K562 (cell line): ENCODE results near the gene GNAI2. TPM values are rescaled to one million over a fixed set of nuclear protein-coding genes. Genes with fewer than 3 reads are reported as not detected.

Experiments
- CREB3L1 ChIP-seq: fragments of 450-650 bp; IDR thresholded peaks from 2 replicates; pipeline ENCODE4 v1.6.1; 2014; ENCODE audit warnings: low read depth, mild to moderate bottlenecking, moderate library complexity, borderline replicate concordance
- DDX20 ChIP-seq: fragments of 450-650 bp; IDR thresholded peaks from 2 replicates; pipeline ENCODE4 v1.6.1; 2016; ENCODE audit warnings: missing genetic modification characterization, low read depth, mild to moderate bottlenecking, missing compliant biosample characterization, moderate library complexity
- PCBP1 ChIP-seq: fragments of 200-400 bp; formaldehyde crosslinking; IDR thresholded peaks from 2 replicates; pipeline ENCODE4 v1.6.1; 2018; ENCODE audit warnings: mild to moderate bottlenecking, low read depth, low read length; ENCODE audit not compliant: poor library complexity, severe bottlenecking
- POLR2AphosphoS5 ChIP-seq: IDR thresholded peaks from 2 replicates; pipeline ENCODE4 v1.6.1; 2011; ENCODE audit warnings: mild to moderate bottlenecking, low read depth, low read length, moderate library complexity; ENCODE audit not compliant: control insufficient read depth, insufficient read depth
- POLR3A ChIP-seq: IDR thresholded peaks from 2 replicates; pipeline ENCODE4 v1.6.1; 2011; ENCODE audit warnings: borderline replicate concordance, mild to moderate bottlenecking, moderate library complexity; ENCODE audit not compliant: insufficient read length, insufficient read depth; ENCODE audit errors: extremely low read depth
- PRMT5 ChIP-seq: sonication (generic); formaldehyde crosslinking; IDR thresholded peaks from 2 replicates; pipeline ENCODE4 v1.5.0; 2020; ENCODE audit warnings: missing genetic modification reagents
- RFX5 ChIP-seq: IDR thresholded peaks from 2 replicates; pipeline ENCODE4 v1.6.1; 2011; ENCODE audit warnings: low read depth, mild to moderate bottlenecking, improper control_type of control experiment, low read length
- SMARCB1 ChIP-seq: IDR thresholded peaks from 2 replicates; pipeline ENCODE4 v1.6.1; 2011; ENCODE audit warnings: improper control_type of control experiment, low read depth; ENCODE audit not compliant: insufficient read length
- STAG1 ChIP-seq: sonication (generic); formaldehyde crosslinking; IDR thresholded peaks from 2 replicates; pipeline ENCODE4 v1.5.0; 2020; ENCODE audit warnings: missing genetic modification reagents, borderline replicate concordance
- TCFL5 ChIP-seq: fragments of 250-450 bp; sonication (Bioruptor Pico); conservative IDR thresholded peaks from 2 replicates; pipeline ENCODE4 v1.6.1; 2021; ENCODE audit warnings: mild to moderate bottlenecking, moderate library complexity, matching md5 sums
- U2AF2 ChIP-seq: fragments of 200-400 bp; formaldehyde crosslinking; optimal IDR thresholded peaks from 2 replicates; pipeline ENCODE3; 2017; ENCODE audit warnings: low read depth, mild to moderate bottlenecking, low read length
- WHSC1 ChIP-seq: IDR thresholded peaks from one replicate; pipeline ENCODE4 v1.6.1; 2012; ENCODE audit warnings: low read length, control low read depth, inconsistent platforms
- YBX1 ChIP-seq: fragments of 450-650 bp; IDR thresholded peaks from 2 replicates; pipeline ENCODE4 v1.7.1; 2016; ENCODE audit warnings: mild to moderate bottlenecking
- ZFX ChIP-seq: sonication (generic); formaldehyde crosslinking; IDR thresholded peaks from 2 replicates; pipeline ENCODE4 v1.8.0; 2022; ENCODE audit warnings: mild to moderate bottlenecking, missing genetic modification reagents, moderate library complexity
- ZNF197 ChIP-seq: fragments of 200-800 bp; sonication (Bioruptor generic); IDR thresholded peaks from 2 replicates; pipeline ENCODE4 v1.6.1; 2016; ENCODE audit warnings: low read depth, missing genetic modification characterization, missing compliant biosample characterization
- ZNF583 ChIP-seq: fragments of 250-450 bp; sonication (Bioruptor Pico); IDR thresholded peaks from 2 replicates; pipeline ENCODE4 v1.4.0; 2020
- polyA plus RNA-seq, 8 experiments: library from polyadenylated mRNA; depleted of rRNA in 4 of 8; stranded (reverse) in 5 of 8; unstranded in 3 of 8; fragments of >200 nt; fragmentation: Nextera tagmentation in 2 of 8; fragmentation: Illumina TruSeq in 1 of 8; extraction: Ambion mirVana in 2 of 8; extraction: Trizol in 1 of 8; gene quantifications; 2 replicates each; pipeline versions ENCODE4 v1.2.1 to v1.2.3, GENCODE V29; 2011 to 2014; ENCODE audit warnings: inconsistent platforms in 1 of 8, missing spikeins in 1 of 8
- total RNA-seq, 7 experiments: library from RNA; depleted of rRNA in 6 of 7; stranded (reverse); fragments of >200 nt in 6 of 7; fragmentation: Illumina TruSeq in 2 of 7; extraction: Trizol in 2 of 7; gene quantifications; 2 replicates each; pipeline versions ENCODE4 v1.2.1 to v1.2.3, GENCODE V29; 2011 to 2021; ENCODE audit warnings: low replicate concordance in 1 of 7
- TF ChIP-seq, protein P1 (sequence below): fragments of 200-600 bp; sonication (generic); IDR thresholded peaks from one replicate; pipeline ENCODE4 v1.6.1; 2012; ENCODE audit warnings: mild to moderate bottlenecking, low read depth, low read length, inconsistent platforms

Gene GNAI2
- total and polyA plus RNA-seq, 9 of the 15 experiments (the other 6 are each of a cell fraction or from before 2014, with no cell fraction given), result 1.1 to 72.2 (median 42.7) TPM

GRCh38 chr3:50246517-50246954, 10.5 kb downstream of the GNAI2 start (continued):
- peak; percentile 33; the same call in 1 of the 2 replicates for TF ChIP-seq ZFX
- no peak for TF ChIP-seq RFX5
- no peak for TF ChIP-seq YBX1
- no peak for TF ChIP-seq CREB3L1
- TF ChIP-seq PCBP1, result no peak
- no peak for TF ChIP-seq U2AF2
- TF ChIP-seq SMARCB1, result no peak
- no peak for TF ChIP-seq STAG1 (CRISPR knock-in tag)
- no peak for TF ChIP-seq TCFL5 (CRISPR knock-in tag)
- TF ChIP-seq WHSC1, result no peak
- TF ChIP-seq PRMT5, result no peak
- TF ChIP-seq DDX20 (tag), result no peak
- no peak for TF ChIP-seq POLR2AphosphoS5
- TF ChIP-seq ZNF197 (CRISPR knock-in tag), result no peak
- TF ChIP-seq POLR3A, result no peak
- no peak for TF ChIP-seq ZNF583 (CRISPR knock-in tag)
- TF ChIP-seq, protein P1, sequence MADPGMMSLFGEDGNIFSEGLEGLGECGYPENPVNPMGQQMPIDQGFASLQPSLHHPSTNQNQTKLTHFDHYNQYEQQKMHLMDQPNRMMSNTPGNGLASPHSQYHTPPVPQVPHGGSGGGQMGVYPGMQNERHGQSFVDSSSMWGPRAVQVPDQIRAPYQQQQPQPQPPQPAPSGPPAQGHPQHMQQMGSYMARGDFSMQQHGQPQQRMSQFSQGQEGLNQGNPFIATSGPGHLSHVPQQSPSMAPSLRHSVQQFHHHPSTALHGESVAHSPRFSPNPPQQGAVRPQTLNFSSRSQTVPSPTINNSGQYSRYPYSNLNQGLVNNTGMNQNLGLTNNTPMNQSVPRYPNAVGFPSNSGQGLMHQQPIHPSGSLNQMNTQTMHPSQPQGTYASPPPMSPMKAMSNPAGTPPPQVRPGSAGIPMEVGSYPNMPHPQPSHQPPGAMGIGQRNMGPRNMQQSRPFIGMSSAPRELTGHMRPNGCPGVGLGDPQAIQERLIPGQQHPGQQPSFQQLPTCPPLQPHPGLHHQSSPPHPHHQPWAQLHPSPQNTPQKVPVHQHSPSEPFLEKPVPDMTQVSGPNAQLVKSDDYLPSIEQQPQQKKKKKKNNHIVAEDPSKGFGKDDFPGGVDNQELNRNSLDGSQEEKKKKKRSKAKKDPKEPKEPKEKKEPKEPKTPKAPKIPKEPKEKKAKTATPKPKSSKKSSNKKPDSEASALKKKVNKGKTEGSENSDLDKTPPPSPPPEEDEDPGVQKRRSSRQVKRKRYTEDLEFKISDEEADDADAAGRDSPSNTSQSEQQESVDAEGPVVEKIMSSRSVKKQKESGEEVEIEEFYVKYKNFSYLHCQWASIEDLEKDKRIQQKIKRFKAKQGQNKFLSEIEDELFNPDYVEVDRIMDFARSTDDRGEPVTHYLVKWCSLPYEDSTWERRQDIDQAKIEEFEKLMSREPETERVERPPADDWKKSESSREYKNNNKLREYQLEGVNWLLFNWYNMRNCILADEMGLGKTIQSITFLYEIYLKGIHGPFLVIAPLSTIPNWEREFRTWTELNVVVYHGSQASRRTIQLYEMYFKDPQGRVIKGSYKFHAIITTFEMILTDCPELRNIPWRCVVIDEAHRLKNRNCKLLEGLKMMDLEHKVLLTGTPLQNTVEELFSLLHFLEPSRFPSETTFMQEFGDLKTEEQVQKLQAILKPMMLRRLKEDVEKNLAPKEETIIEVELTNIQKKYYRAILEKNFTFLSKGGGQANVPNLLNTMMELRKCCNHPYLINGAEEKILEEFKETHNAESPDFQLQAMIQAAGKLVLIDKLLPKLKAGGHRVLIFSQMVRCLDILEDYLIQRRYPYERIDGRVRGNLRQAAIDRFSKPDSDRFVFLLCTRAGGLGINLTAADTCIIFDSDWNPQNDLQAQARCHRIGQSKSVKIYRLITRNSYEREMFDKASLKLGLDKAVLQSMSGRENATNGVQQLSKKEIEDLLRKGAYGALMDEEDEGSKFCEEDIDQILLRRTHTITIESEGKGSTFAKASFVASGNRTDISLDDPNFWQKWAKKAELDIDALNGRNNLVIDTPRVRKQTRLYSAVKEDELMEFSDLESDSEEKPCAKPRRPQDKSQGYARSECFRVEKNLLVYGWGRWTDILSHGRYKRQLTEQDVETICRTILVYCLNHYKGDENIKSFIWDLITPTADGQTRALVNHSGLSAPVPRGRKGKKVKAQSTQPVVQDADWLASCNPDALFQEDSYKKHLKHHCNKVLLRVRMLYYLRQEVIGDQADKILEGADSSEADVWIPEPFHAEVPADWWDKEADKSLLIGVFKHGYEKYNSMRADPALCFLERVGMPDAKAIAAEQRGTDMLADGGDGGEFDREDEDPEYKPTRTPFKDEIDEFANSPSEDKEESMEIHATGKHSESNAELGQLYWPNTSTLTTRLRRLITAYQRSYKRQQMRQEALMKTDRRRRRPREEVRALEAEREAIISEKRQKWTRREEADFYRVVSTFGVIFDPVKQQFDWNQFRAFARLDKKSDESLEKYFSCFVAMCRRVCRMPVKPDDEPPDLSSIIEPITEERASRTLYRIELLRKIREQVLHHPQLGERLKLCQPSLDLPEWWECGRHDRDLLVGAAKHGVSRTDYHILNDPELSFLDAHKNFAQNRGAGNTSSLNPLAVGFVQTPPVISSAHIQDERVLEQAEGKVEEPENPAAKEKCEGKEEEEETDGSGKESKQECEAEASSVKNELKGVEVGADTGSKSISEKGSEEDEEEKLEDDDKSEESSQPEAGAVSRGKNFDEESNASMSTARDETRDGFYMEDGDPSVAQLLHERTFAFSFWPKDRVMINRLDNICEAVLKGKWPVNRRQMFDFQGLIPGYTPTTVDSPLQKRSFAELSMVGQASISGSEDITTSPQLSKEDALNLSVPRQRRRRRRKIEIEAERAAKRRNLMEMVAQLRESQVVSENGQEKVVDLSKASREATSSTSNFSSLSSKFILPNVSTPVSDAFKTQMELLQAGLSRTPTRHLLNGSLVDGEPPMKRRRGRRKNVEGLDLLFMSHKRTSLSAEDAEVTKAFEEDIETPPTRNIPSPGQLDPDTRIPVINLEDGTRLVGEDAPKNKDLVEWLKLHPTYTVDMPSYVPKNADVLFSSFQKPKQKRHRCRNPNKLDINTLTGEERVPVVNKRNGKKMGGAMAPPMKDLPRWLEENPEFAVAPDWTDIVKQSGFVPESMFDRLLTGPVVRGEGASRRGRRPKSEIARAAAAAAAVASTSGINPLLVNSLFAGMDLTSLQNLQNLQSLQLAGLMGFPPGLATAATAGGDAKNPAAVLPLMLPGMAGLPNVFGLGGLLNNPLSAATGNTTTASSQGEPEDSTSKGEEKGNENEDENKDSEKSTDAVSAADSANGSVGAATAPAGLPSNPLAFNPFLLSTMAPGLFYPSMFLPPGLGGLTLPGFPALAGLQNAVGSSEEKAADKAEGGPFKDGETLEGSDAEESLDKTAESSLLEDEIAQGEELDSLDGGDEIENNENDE, result no peak
